DMS114 treated with DMSO at 0.1 percent for 48 hours (cell line): Measurements from ENCODE around the gene SUN2.

Source experiments
- DNase-seq: peaks from one replicate; lab custom pipeline; 2025; ENCODE audit not compliant: unreplicated experiment; lab: John Stamatoyannopoulos, UW

SUN2 gene

GRCh38 chr22:38718414-38718813, 37.4 kb downstream of the SUN2 start:
- DNase-seq = peak; percentile 10

- no peak for DNase-seq
Observed at GRCh38 chr22:38717244-38717643, 38.6 kb downstream of the SUN2 start.

GRCh38 chr22:38716826-38717225, 39.0 kb downstream of the SUN2 start:
- no peak for DNase-seq

- DNase-seq = no peak
Observed at GRCh38 chr22:38716271-38716670, 39.5 kb downstream of the SUN2 start.

GRCh38 chr22:38715852-38716251, 39.9 kb downstream of the SUN2 start:
- no peak for DNase-seq

- DNase-seq = no peak
Observed at GRCh38 chr22:38715176-38715764, 40.5 kb downstream of the SUN2 start.

- DNase-seq = no peak
Observed at GRCh38 chr22:38713921-38714320, 41.9 kb downstream of the SUN2 start.

- no peak for DNase-seq
Observed at GRCh38 chr22:38712486-38713207, 43.2 kb downstream of the SUN2 start.

GRCh38 chr22:38710866-38711265, 44.9 kb downstream of the SUN2 start:
- no peak for DNase-seq

- no peak for DNase-seq
Observed at GRCh38 chr22:38710351-38710750, 45.4 kb downstream of the SUN2 start.

GRCh38 chr22:38709306-38709705, 46.5 kb downstream of the SUN2 start:
- DNase-seq = no peak

GRCh38 chr22:38707984-38708383, 47.8 kb downstream of the SUN2 start:
- DNase-seq = no peak

GRCh38 chr22:38707346-38707745, 48.5 kb downstream of the SUN2 start:
- no peak for DNase-seq

- DNase-seq = no peak
Observed at GRCh38 chr22:38706901-38707195, 49.0 kb downstream of the SUN2 start.

- no peak for DNase-seq
Observed at GRCh38 chr22:38706101-38706900, 49.5 kb downstream of the SUN2 start.

- DNase-seq = peak; percentile 100
Observed at GRCh38 chr22:38705235-38706100, 50.3 kb downstream of the SUN2 start, which contains the start of gene GTPBP1. TSS of gene GTPBP1 (plus strand) at chr22:38705944. CDS start at chr22:38705956, 12 bp downstream.

GRCh38 chr22:38704654-38705234, 51.1 kb downstream of the SUN2 start:
- no peak for DNase-seq

- DNase-seq = peak; percentile 53
Observed at GRCh38 chr22:38700789-38701628, 54.8 kb downstream of the SUN2 start, which contains the start of gene JOSD1. TSS of gene JOSD1 (minus strand) at chr22:38700943. CDS start at chr22:38699987, 956 bp downstream.

GRCh38 chr22:38700270-38700788, 55.5 kb downstream of the SUN2 start:
- no peak for DNase-seq

GRCh38 chr22:38699784-38700183, 56.0 kb downstream of the SUN2 start:
- no peak for DNase-seq
